HG02885 (cell line): ENCODE measurements around the gene SPINK6.

ENCODE experiments used
- ATAC-seq: cut with Tn5 transposase; IDR thresholded peaks from one replicate; pipeline ENCODE4 v1.9.1; 2021; ENCODE audit warnings: mild to moderate bottlenecking; ENCODE audit not compliant: unreplicated experiment, poor library complexity

SPINK6 gene

GRCh38 chr5:148202531-148203203 lies at the start of gene SPINK6:
Gene SPINK6 (plus strand): TSS chr5:148203042. CDS start chr5:148203097, 55 bp downstream.
- ATAC-seq, result no peak

GRCh38 chr5:148156609-148157008 lies 46.2 kb upstream of the SPINK6 start:
- no peak for ATAC-seq

- no peak for ATAC-seq
These were observed 40.8 kb upstream of the SPINK6 start for GRCh38 chr5:148162038-148162437.

- ATAC-seq, result no peak
These were observed 39.5 kb upstream of the SPINK6 start for GRCh38 chr5:148163345-148163744.

- ATAC-seq, result no peak
These were observed 36.1 kb upstream of the SPINK6 start for GRCh38 chr5:148166550-148167283.

GRCh38 chr5:148168246-148168645 lies 34.6 kb upstream of the SPINK6 start, which contains the start of gene SPINK14:
Gene SPINK14 (plus strand): TSS chr5:148168546. CDS start chr5:148169733, 1,187 bp downstream.
- no peak for ATAC-seq

GRCh38 chr5:148172377-148172776 lies 30.5 kb upstream of the SPINK6 start:
- ATAC-seq, result no peak

GRCh38 chr5:148176480-148176879 lies 26.4 kb upstream of the SPINK6 start:
- no peak for ATAC-seq

- no peak for ATAC-seq
These were observed 25.6 kb upstream of the SPINK6 start for GRCh38 chr5:148177207-148177606.

- peak; percentile 88 for ATAC-seq
These were observed 23.5 kb upstream of the SPINK6 start for GRCh38 chr5:148179234-148179824.

GRCh38 chr5:148186248-148187003 lies 16.4 kb upstream of the SPINK6 start:
- ATAC-seq, result peak; percentile 75

- no peak for ATAC-seq
These were observed 11.8 kb upstream of the SPINK6 start for GRCh38 chr5:148191010-148191409.

- no peak for ATAC-seq
These were observed 9.6 kb upstream of the SPINK6 start for GRCh38 chr5:148193202-148193601.

- no peak for ATAC-seq
These were observed 1.7 kb upstream of the SPINK6 start for GRCh38 chr5:148201151-148201550.

- no peak for ATAC-seq
These were observed 2.4 kb downstream of the SPINK6 start for GRCh38 chr5:148205044-148205806.

- no peak for ATAC-seq
These were observed 3.0 kb downstream of the SPINK6 start for GRCh38 chr5:148205865-148206264.

GRCh38 chr5:148206620-148207019 lies 3.8 kb downstream of the SPINK6 start:
- no peak for ATAC-seq

GRCh38 chr5:148208226-148208625 lies 5.4 kb downstream of the SPINK6 start:
- no peak for ATAC-seq

- ATAC-seq, result no peak
These were observed 6.4 kb downstream of the SPINK6 start for GRCh38 chr5:148209151-148209770.
